ENCODE results near the gene MYL2.

- TF ChIP-seq CTCF (IDR thresholded peaks at IDR 0.05; ENCODE audit: insufficient read depth, low read depth, low read length) (no peak), EZH2 (IDR thresholded peaks at IDR 0.05; ENCODE audit: insufficient read depth, low read length) (no peak)
Observed at GRCh38 chr12:110940296-110940695, 19.9 kb upstream of the MYL2 start.
